ENCODE data around the gene PHOSPHO2.

DNA sequence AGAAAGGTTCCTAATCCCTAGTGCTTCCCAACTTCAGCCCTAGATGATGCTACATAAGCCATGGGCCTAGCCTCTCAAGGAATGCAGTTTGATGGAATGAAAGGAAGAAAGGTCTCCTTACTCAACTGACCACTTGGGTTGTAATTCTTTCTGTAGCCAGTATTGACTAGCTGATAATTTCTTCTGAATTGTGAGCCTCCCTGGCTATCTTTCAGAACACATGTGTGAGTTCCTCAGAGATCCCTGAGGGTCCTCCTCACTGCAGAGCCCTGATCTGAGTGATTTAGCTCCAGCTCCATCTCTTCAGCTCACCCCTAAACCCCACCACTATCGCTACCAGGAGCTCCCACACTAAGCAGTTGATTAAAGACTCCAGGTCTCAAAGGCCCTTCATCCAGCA is 31.5 kb upstream of the PHOSPHO2 start:
- TF ChIP-seq STAT1 (conservative IDR thresholded peaks at IDR 0.05) (no peak), EP300 (IDR thresholded peaks at IDR 0.05; ENCODE audit: borderline replicate concordance in 1 of 2, control insufficient read depth in 1 of 2, low read depth in 2 of 2, low read length in 2 of 2) (no peak)
- TF ChIP-seq, protein P1, sequence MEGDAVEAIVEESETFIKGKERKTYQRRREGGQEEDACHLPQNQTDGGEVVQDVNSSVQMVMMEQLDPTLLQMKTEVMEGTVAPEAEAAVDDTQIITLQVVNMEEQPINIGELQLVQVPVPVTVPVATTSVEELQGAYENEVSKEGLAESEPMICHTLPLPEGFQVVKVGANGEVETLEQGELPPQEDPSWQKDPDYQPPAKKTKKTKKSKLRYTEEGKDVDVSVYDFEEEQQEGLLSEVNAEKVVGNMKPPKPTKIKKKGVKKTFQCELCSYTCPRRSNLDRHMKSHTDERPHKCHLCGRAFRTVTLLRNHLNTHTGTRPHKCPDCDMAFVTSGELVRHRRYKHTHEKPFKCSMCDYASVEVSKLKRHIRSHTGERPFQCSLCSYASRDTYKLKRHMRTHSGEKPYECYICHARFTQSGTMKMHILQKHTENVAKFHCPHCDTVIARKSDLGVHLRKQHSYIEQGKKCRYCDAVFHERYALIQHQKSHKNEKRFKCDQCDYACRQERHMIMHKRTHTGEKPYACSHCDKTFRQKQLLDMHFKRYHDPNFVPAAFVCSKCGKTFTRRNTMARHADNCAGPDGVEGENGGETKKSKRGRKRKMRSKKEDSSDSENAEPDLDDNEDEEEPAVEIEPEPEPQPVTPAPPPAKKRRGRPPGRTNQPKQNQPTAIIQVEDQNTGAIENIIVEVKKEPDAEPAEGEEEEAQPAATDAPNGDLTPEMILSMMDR (IDR thresholded peaks at IDR 0.05 in 2 of 3, conservative IDR thresholded peaks at IDR 0.05 in 1 of 3; ENCODE audit: control insufficient read depth in 2 of 3, extremely low read depth in 1 of 3, insufficient read depth in 1 of 3, low read depth in 3 of 3, low read length in 3 of 3), result no peak
